ENCODE data around the gene NRBF2.
"Not testable (repeated sequence)": the region's sequence is repeated elsewhere in the genome, so short reads cannot be mapped to it uniquely, and the experiment has no call there.

NRBF2 gene

GRCh38 chr10:63133056-63133820 is at the start of gene NRBF2:
Gene NRBF2 (plus strand): TSS chr10:63133328. CDS start chr10:63133471, 143 bp downstream.
- peak; percentile 71 for DNase-seq

- DNase-seq: not testable (repeated sequence)
Observed at GRCh38 chr10:63083406-63083805, 49.7 kb upstream of the NRBF2 start.

DNA sequence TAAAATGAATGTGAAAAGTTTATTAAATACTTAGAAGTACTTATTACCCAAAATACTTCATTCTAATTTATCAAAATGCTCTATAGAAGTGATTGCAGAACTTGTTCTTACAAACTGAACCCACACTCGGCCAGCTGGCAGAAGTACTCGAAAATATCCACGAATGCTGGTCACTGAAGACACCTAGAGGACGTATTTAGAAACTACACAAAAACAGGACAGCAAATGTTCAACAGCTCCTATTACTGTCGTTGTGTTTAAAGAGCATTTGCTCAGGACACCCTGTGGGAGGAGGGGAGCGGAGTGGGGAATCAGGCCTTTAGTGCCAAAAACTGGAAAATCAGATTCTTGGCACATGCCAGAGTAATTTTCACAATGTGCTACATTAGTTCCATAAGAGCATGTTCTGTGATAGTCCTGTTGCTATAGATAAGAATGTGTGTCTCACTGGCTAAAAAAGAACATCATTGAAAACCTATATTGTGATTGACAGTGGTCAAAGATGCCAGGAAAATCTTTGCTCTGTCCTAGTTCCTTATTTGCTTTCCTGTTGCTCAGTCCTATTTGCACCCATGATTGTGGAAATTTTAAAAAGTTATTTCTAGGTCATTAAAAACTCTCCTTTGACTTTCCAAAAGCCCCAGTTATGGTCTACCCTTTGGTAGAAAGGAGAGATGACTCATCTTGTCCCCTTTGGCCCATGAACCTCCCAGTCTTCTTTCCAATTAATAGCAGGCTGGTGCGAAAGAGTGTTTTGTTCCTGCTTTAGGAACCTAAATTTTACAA is 49.0 kb upstream of the NRBF2 start:
- no peak for DNase-seq

- DNase-seq: no peak
Observed at GRCh38 chr10:63084690-63085382, 48.3 kb upstream of the NRBF2 start.

GRCh38 chr10:63093227-63093626 is 39.9 kb upstream of the NRBF2 start:
- DNase-seq: no peak

DNA sequence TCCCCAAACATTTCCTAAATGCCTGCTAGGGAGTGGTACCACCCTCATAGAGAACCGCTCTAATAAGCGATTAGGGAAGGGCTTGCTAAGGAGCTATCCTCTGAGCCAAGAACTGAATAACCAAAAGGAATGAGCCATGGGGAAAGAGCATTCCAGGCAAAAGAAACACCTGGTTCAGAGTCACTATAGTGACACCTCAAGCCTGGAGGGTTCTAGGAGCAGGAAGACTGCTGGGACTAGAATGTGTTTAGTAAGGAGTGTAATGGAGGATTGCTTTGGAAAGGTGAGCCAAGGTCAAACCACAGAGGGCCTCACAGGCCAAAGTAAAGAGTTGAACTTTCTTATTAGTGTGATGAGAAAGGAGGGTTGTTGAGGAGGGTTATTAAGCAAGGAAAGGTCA is 38.7 kb upstream of the NRBF2 start:
- no peak for DNase-seq

GRCh38 chr10:63094881-63095280 is 38.2 kb upstream of the NRBF2 start:
- no peak for DNase-seq

GRCh38 chr10:63099734-63100133 is 33.4 kb upstream of the NRBF2 start:
- DNase-seq: no peak

DNA sequence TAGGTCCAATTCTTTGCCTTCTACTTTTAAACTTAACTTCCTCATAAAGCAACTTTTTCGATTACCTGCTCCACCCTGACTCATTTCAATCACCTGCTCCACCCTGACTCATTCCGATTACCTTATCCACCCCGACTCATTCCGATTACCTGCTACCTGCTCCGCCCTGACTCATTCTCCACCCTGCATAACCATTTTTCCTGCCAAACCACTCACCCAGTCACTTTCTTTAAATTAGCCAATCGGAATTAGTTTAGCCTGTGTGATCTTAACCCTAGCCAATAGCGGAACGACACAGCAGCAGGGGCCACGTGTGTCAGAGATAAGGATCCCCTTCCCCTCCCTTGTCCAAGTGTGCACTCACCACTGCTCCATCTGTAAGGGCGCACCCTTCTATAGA is 32.0 kb upstream of the NRBF2 start:
- not testable (repeated sequence) for DNase-seq

DNA sequence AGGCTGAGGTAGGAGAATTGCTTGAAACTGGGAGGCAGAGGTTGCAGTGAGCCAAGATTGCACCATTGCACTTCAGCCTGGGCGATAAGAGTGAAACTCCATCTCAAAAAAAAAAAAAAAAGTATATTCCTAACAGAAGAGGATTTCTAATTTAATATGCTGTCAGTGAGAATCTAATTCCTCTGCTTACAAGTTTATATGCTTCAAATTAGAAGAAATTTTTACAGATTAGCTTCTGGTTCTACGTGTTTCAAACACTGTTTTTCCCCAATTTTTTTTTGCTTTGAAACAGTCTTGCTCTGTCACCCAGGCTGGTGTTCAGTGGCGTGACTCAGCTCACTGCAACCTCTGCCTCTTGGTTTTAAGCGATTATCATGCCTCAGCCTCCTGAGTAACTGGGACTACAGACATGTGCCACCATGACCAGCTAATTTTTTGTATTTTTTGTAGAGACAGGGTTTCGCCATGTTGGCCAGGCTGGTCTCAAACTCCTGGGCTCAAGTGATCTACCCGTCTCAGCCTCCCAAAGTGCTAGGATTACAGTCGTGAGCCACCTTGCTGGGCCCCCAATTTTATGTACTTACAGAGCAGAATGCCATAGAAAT is 30.7 kb upstream of the NRBF2 start:
- not testable (repeated sequence) for DNase-seq

DNA sequence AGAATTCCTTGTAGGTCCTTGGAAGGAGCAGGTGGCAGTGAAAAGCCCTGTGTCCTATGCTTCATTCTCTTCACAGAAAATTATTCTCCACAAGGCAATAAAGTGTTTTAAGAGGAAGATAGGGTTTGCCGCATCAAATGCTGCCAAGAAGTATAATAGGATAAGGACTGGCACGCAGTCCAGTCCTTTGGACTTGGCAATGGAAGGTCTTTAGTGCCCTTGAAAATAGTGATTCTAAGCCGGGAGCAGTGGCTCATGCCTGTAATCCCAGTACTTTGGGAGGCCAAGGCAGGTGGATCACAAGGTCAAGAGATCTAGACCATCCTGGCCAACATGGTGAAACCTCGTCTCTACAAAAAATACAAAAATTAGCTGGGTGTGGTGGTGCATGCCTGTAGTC is 29.9 kb upstream of the NRBF2 start:
- not testable (repeated sequence) for DNase-seq

GRCh38 chr10:63103971-63104409 is 29.1 kb upstream of the NRBF2 start:
- no peak for DNase-seq

DNA sequence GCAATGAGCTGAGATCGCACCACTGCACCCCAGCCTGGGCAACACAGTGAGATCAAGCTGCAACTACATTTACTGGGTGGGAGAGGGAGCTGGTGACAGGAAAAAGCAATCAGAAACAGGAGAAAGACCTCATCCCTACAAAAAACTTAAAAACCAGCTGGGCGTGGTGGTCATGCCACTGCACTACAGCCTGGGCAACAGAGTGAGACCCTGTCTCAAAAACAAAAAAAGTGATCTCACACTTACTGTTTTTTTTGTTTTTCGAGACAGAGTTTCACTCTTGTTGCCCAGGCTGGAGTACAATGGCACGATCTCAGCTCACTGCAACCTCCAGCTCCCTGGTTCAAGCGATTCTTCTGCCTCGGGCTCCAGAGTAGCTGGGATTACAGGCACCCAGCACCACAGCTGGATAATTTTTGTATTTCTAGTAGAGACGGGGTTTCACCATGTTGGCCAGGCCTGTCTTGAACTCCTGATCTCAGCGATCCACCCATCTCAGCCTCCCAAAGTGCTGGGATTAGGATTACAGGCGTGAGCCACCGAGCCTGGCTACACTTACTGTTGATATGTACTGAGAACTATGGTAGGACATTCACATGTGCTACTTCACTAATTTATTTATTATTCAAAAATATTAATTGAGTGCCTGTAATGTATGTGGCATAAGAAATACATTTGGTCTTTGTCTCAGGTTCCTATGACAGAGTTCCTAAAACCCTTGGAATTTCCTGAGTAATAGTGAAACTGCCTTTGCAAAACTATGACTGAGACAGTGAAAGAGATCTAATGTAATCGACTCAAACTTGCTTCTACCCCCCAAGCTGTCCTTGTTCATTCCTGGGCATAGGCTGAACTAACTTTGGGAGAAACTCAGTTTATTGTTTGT is 27.7 kb upstream of the NRBF2 start:
- DNase-seq: no peak

- no peak for DNase-seq
Observed at GRCh38 chr10:63106111-63106755, 26.9 kb upstream of the NRBF2 start.

DNA sequence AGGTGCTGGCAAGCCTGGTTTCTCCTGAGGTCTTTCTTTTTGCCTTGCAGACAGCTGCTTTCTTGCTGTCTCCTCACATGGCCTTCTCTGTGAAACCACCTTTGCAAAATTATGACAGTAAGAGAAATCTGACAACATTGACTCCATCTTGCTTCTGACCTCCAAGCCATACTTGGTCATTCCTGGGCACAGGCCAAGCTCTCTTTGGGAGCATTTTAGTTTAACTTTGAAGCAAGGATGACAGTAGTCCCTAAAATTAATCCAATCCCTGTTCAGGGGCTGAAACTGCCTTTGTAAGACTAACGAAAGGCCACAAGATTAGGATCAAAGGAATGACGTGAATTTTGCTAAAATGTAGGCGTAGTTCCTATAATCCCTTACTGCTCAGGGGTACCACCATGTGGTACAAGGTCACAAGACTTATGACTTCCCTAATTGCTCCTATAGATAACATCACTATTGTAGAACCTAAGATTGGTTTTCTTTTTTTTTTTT is 25.1 kb upstream of the NRBF2 start:
- no peak for DNase-seq

DNA sequence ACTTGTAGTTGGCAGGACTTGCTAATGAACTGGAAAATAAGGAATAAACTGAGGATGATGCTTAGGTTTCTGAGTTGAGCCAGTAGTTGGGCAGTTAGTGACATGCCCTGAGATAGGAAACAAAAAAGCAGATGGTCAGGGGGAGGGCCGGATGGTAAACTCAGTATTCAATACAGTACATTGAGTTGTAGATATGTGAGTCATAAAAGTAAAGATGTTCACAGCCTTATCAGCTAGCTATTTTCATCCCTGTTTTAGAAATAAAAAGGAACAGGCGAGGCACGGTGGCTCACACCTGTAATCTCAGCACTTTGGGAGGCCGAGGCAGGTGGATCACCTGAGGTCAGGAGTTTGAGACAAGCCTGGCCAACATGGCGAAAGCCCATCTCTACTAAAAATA is 22.2 kb upstream of the NRBF2 start:
- DNase-seq: no peak

DNA sequence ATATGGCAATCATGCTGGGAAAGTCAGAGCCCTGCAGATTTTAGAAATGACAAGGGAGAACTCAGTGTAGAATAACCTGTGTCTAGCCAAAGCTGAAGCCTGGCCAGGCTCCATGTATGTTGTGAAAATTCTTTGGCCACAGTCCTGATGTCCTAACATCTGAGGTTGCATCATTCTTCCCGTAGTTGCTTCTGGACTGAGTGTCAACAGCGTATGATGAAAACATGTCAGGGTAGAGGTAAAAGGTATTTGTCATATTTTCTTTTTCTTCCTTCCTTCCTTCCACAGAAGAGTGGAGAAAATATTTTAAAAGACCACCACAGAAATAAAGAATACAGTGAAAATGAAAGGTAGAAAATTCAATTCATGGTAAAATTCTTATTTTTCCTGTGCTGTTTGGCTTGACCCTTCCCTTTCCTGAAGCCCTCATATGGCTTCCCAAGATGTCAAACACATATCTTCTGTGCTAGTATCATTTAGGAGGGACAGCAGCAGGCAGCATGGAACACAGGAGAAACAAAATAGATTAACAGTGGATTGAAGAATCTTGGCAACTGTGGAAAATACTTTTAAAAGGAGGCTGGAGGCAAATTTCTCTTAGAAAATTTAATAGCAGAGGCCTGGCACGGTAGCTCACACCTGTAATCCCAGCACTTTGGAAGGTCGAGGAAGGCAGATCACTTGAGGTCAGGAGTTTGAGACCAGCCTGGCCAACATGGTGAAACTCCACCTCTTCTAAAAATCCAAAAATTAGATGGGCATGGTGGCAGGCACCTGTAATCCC is 18.9 kb upstream of the NRBF2 start:
- DNase-seq: no peak

DNA sequence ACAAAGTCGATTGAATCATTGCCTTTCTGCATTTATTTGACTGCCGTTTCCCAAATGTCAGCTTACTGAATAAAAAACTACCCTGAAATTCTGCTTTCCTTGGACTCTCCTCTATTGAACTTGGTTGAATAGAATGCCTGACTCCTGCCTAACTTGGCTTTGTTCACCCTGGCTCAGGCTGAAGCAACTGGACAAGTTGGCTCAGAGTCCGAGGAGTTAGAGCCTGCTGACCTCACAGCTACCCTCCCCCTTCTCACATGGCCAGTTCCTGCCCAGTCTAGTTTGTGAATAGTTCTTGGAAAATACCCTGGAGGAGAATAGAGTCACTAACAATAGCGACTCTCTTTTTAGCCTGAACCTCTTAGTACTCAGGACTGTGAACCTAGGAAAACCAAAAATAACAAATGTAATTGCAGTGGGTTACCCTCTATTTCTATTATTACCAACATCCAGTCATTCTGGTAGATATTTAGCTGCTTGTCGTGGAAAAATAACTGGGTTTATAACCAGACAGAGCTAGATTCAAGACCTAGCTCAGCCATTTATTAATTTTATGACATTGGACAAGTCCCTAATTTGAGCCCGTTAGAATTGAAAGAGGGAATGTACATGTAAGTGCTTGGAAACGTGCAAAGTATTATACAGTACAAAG is 17.3 kb upstream of the NRBF2 start:
- no peak for DNase-seq

GRCh38 chr10:63116452-63117072 is 16.6 kb upstream of the NRBF2 start:
- DNase-seq: no peak

GRCh38 chr10:63119041-63119440 is 14.1 kb upstream of the NRBF2 start:
- no peak for DNase-seq
